ENCODE measurements around the gene TTLL10. TPM values are rescaled to one million over a fixed set of nuclear protein-coding genes. Genes with fewer than 3 reads are reported as not detected.

The TTLL10 gene
- total and polyA plus RNA-seq, 2 of the 4 experiments (the other 2 are of a cell fraction): not detected

- Histone ChIP-seq H3K4me2 (ENCODE audit: low read depth, low read length) (no peak overlapping the region), H3K4me3 (ENCODE audit: insufficient read depth, low read depth, low read length) (no peak overlapping the region), H3K4ac (ENCODE audit: low read depth, low read length) (no peak overlapping the region), H2AK9ac (replicated peaks; ENCODE audit: low read depth, low read length, poor library complexity) (no peak overlapping the region), H3K9me3 (ENCODE audit: control insufficient read depth, insufficient read depth, low read length) (no peaks in the 10 kb centered on the region), H4K91ac (ENCODE audit: insufficient read depth, low read depth, low read length) (no peak overlapping the region), H3K56ac (ENCODE audit: extremely low read depth, insufficient read depth, low read length) (no peak overlapping the region), H4K20me1 (ENCODE audit: insufficient read depth, low read length) (no peaks in the 10 kb centered on the region), H2BK120ac (ENCODE audit: low read depth, low read length) (no peak overlapping the region), H2BK20ac (ENCODE audit: low read depth, low read length) (no peak overlapping the region), H3K79me1 (ENCODE audit: low read depth in 1 of 2, low read length in 2 of 2) (no peaks in the 10 kb centered on the region), H4K5ac (ENCODE audit: low read depth, low read length) (no peak overlapping the region), H4K8ac (ENCODE audit: low read depth in 2 of 2, low read length in 2 of 2) (no peak overlapping the region), H3K23ac (ENCODE audit: low read depth, low read length) (no peak overlapping the region), H3K18ac (ENCODE audit: low read depth, low read length) (no peak overlapping the region), H3K27ac (ENCODE audit: insufficient read depth, low read length) (no peak overlapping the region), H2BK5ac (ENCODE audit: low read depth, low read length, poor library complexity, severe bottlenecking) (no peak overlapping the region), H3K36me3 (ENCODE audit: control insufficient read depth, insufficient read depth, low read length) (no peaks in the 10 kb centered on the region), H3K14ac (replicated peaks; ENCODE audit: low read depth, low read length) (no peak overlapping the region), H3K9ac (ENCODE audit: low read depth, low read length) (no peak overlapping the region), H3K9me1 (ENCODE audit: insufficient read depth, low read length) (no peaks in the 10 kb centered on the region; the same call in 1 of the 2 replicates), H3K27me3 (ENCODE audit: control insufficient read depth, insufficient read depth, low read length) (peaks cover 12% of the 10 kb centered on the region; the same call in 1 of the 2 replicates), H2AFZ (replicated peaks; ENCODE audit: low read length, poor library complexity) (no peak overlapping the region), H2AK5ac (ENCODE audit: low read depth, low read length) (no peak overlapping the region), H2BK15ac (ENCODE audit: low read depth, low read length) (no peak overlapping the region), H3K4me1 (ENCODE audit: control insufficient read depth, insufficient read depth, low read length) (peaks cover 8% of the 10 kb centered on the region)
- CTCF ChIA-PET: no interaction called here
- POLR2A ChIA-PET (ENCODE audit: unreplicated experiment): no interaction called here
- ATAC-seq (ENCODE audit: low read depth) (no peak), DNase-seq (no peak)
- WGBS, 2 experiments (ENCODE audit: extremely low coverage in 2 of 2, insufficient read length in 1 of 2): 79% methylated on average over 33 of the region's 73 CpGs; no CpG with 5 or more reads in 1 of the 2 experiments
- intact Hi-C loops (cut with micrococcal nuclease) (no loop called here), in situ Hi-C loops (cut with MboI; ENCODE audit: low sequenced_read_pairs) (no loop called here), dilution Hi-C loops (cut with HindIII; ENCODE audit: low sequenced_read_pairs, unreplicated experiment) (no loop called here)
- BruUV-seq (replicated peaks): no TSS peak
- TF ChIP-seq SMC3 (IDR thresholded peaks at IDR 0.05; ENCODE audit: low read depth, low read length) (no peak), RFX5 (IDR thresholded peaks at IDR 0.05; ENCODE audit: low read depth, low read length) (no peak), CEBPB (IDR thresholded peaks at IDR 0.05; ENCODE audit: low read depth, low read length) (no peak), MAZ (IDR thresholded peaks at IDR 0.05; ENCODE audit: borderline replicate concordance, low read depth, low read length) (no peak), FOS (IDR thresholded peaks at IDR 0.05; ENCODE audit: low read depth, low read length) (no peak), NFE2L2 (IDR thresholded peaks at IDR 0.05; ENCODE audit: low read depth, low read length) (no peak), POLR2A (IDR thresholded peaks at IDR 0.05; ENCODE audit: low read depth, low read length) (no peak), MAFK (IDR thresholded peaks at IDR 0.05; ENCODE audit: low read depth, low read length) (no peak), RAD21 (IDR thresholded peaks at IDR 0.05; ENCODE audit: low read length) (no peak), USF2 (IDR thresholded peaks at IDR 0.05; ENCODE audit: low read depth, low read length) (no peak), RCOR1 (IDR thresholded peaks at IDR 0.05; ENCODE audit: insufficient replicate concordance, low read length) (no peak), BHLHE40 (IDR thresholded peaks at IDR 0.05; ENCODE audit: low read depth, low read length) (no peak), MXI1 (IDR thresholded peaks at IDR 0.05; ENCODE audit: borderline replicate concordance, low read depth, low read length) (no peak)
- TF ChIP-seq, protein P1, sequence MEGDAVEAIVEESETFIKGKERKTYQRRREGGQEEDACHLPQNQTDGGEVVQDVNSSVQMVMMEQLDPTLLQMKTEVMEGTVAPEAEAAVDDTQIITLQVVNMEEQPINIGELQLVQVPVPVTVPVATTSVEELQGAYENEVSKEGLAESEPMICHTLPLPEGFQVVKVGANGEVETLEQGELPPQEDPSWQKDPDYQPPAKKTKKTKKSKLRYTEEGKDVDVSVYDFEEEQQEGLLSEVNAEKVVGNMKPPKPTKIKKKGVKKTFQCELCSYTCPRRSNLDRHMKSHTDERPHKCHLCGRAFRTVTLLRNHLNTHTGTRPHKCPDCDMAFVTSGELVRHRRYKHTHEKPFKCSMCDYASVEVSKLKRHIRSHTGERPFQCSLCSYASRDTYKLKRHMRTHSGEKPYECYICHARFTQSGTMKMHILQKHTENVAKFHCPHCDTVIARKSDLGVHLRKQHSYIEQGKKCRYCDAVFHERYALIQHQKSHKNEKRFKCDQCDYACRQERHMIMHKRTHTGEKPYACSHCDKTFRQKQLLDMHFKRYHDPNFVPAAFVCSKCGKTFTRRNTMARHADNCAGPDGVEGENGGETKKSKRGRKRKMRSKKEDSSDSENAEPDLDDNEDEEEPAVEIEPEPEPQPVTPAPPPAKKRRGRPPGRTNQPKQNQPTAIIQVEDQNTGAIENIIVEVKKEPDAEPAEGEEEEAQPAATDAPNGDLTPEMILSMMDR (conservative IDR thresholded peaks at IDR 0.05; ENCODE audit: low read depth, low read length): no peak
- TF ChIP-seq, protein P2, sequence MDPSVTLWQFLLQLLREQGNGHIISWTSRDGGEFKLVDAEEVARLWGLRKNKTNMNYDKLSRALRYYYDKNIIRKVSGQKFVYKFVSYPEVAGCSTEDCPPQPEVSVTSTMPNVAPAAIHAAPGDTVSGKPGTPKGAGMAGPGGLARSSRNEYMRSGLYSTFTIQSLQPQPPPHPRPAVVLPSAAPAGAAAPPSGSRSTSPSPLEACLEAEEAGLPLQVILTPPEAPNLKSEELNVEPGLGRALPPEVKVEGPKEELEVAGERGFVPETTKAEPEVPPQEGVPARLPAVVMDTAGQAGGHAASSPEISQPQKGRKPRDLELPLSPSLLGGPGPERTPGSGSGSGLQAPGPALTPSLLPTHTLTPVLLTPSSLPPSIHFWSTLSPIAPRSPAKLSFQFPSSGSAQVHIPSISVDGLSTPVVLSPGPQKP (IDR thresholded peaks at IDR 0.05; ENCODE audit: borderline replicate concordance, low read depth, low read length): no peak
These were observed 10.8 kb upstream of the TTLL10 start for GRCh38 chr1:1162597-1163537.
